ENCODE data around the gene PSMC3IP. TPM values are rescaled to one million over a fixed set of nuclear protein-coding genes. Genes with fewer than 3 reads are reported as not detected.

The PSMC3IP gene
- total RNA-seq, 4 donors from 2014 or later, result 4.0 to 6.8 (median 4.8) TPM

DNA sequence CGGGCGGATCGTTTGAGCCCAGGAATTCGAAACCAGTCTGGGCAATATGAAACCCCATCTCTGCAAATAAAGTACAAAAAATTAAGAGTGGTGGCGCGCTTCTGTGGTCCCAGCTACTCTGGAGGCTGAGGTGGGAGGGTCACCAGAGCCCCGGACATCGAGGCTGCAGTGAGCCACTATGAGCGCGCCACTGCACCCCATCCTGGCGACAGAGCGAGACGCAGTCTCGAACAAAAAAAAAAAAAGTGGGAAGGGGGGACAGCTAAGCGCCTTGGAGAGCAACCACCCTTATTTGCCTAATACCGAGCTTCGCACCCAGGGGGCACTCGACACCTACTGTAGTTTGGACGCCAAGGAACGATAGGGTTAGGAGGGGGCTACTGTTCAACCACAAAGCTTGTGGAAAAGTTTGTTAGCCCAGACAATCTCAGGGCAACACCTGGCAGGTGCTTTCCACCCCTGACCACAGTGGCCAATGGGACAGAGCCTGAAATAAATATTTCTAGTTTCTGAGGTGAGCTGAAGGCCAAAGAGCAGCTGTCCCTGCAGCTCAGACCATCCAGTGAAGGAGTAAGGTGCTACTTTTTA lies 847 bp upstream of the PSMC3IP start:
- Histone ChIP-seq H3K36me3 (peaks cover 0 to 61% of the 10 kb centered on the region in 2 donors), H3K9me3 (no peaks in the 10 kb centered on the region), H3K27ac (peak overlapping the region; percentile 68 to 90 (median 86)), H3K4me3 (peak overlapping the region; percentile 35 to 70), H3K4me1 (peaks cover 3 to 29% (median 10%) of the 10 kb centered on the region in 3 donors), H3K27me3 (no peaks in the 10 kb centered on the region)
- ATAC-seq, result peak; percentile 57
- WGBS, 2 donors (ENCODE audit: low coverage in 1 of 2), result 0% methylated on average over 5 to 9 of the region's 20 CpGs
- no peak for TF ChIP-seq EP300 (IDR thresholded peaks at IDR 0.05)
- no peak for TF ChIP-seq POLR2AphosphoS5 (IDR thresholded peaks at IDR 0.05)
- TF ChIP-seq, protein P1, sequence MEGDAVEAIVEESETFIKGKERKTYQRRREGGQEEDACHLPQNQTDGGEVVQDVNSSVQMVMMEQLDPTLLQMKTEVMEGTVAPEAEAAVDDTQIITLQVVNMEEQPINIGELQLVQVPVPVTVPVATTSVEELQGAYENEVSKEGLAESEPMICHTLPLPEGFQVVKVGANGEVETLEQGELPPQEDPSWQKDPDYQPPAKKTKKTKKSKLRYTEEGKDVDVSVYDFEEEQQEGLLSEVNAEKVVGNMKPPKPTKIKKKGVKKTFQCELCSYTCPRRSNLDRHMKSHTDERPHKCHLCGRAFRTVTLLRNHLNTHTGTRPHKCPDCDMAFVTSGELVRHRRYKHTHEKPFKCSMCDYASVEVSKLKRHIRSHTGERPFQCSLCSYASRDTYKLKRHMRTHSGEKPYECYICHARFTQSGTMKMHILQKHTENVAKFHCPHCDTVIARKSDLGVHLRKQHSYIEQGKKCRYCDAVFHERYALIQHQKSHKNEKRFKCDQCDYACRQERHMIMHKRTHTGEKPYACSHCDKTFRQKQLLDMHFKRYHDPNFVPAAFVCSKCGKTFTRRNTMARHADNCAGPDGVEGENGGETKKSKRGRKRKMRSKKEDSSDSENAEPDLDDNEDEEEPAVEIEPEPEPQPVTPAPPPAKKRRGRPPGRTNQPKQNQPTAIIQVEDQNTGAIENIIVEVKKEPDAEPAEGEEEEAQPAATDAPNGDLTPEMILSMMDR (IDR thresholded peaks at IDR 0.05), result peak; percentile 59 to 82 (median 73)
- no peak for TF ChIP-seq POLR2A (IDR thresholded peaks at IDR 0.05)

DNA sequence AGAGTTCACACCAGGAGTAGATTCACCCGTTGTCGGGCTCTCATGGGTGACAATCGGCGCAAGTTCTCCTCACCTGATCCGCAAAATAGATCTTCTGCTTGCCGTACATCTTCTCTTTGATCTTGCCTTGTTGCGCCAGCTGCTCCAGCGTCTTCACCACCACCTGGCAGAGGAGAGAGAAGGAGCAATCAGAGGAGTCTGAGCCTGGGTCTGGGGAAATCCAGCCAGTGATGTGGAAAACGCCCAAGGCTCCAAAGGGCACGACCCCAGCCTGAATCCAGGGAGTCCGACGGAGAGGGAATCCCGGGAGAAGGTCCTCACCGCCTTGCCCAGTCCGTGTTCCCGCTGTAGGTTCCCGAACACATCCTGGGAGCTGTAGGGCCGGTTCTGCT lies 393 bp downstream of the PSMC3IP start:
- no peak for ATAC-seq
- Histone ChIP-seq H3K4me1 (peaks cover 3 to 29% (median 10%) of the 10 kb centered on the region in 3 donors), H3K4me3 (peak overlapping the region; percentile 35 to 70), H3K27me3 (no peaks in the 10 kb centered on the region), H3K36me3 (peaks cover 0 to 61% of the 10 kb centered on the region in 2 donors), H3K27ac (peak overlapping the region in 3 of 4 donors; percentile 86 to 90 (median 87)), H3K9me3 (no peaks in the 10 kb centered on the region)
- TF ChIP-seq EP300 (IDR thresholded peaks at IDR 0.05) (no peak), POLR2A (IDR thresholded peaks at IDR 0.05) (no peak), POLR2AphosphoS5 (IDR thresholded peaks at IDR 0.05) (no peak)
- TF ChIP-seq, protein P1 (IDR thresholded peaks at IDR 0.05), result no peak
- WGBS, 2 donors (ENCODE audit: low coverage in 1 of 2), result 0% methylated on average over 6 of the region's 18 CpGs; no CpG with 5 or more reads in 1 of the 2 donors

DNA sequence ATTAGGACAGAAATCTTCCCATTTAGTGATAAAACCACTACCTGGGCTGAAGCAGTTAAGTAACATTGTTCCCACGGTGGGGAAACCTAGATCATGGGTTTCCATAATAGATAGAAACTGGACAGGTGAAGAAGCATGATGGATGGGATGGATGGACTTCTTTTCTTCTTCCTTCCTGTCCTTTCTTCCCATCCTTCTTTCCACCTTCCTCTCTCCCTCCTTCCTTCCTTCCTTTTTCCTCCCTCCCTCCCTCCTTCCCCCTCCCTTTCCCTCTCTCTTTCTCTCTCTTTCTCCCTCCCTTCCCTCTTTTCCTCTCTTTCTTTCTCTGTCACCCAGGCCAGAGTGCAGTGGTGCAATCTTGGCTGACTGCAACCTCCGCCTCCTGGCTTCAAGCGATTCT lies 3.1 kb downstream of the PSMC3IP start:
- peaks cover 0 to 61% of the 10 kb centered on the region in 2 donors for H3K36me3 ChIP-seq
- no peaks in the 10 kb centered on the region for H3K27me3 ChIP-seq
- no peak overlapping the region for H3K27ac ChIP-seq
- H3K9me3 ChIP-seq, result no peaks in the 10 kb centered on the region
- peaks cover 3 to 29% (median 10%) of the 10 kb centered on the region in 3 donors for H3K4me1 ChIP-seq
- TF ChIP-seq EP300 (IDR thresholded peaks at IDR 0.05) (no peak), POLR2AphosphoS5 (IDR thresholded peaks at IDR 0.05) (no peak), POLR2A (IDR thresholded peaks at IDR 0.05) (no peak)
- TF ChIP-seq, protein P1 (IDR thresholded peaks at IDR 0.05), result no peak
- 60 to 76% methylated on average over 1 to 3 of the region's 3 CpGs for WGBS, 2 donors (ENCODE audit: low coverage in 1 of 2)
- no peak for ATAC-seq
- no peak overlapping the region for H3K4me3 ChIP-seq

DNA sequence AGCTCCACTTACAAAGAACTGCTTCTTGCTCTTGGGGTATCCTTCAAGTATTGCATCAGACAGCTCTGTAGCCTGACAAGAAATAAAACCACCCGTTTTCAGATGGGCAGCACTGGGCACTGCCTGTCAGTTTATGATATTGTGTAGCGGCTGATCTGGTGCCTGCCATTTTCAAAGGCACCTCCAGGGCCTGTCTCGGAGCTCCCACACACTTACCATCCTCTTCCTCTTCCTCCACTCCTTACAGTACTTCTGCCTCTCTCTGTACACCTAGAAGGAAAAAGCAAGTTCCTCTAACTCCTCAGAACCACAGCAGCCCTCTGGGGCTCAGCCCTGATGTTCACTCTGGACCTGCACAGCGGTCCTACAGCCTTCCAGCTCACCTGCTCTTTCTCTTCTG lies 4.4 kb downstream of the PSMC3IP start:
- Histone ChIP-seq H3K36me3 (peaks cover 0 to 71% of the 10 kb centered on the region in 2 donors), H3K4me3 (no peak overlapping the region), H3K27me3 (no peaks in the 10 kb centered on the region), H3K9me3 (no peaks in the 10 kb centered on the region), H3K27ac (no peak overlapping the region), H3K4me1 (peaks cover 0 to 27% (median 10%) of the 10 kb centered on the region in 3 donors)
- WGBS, 2 donors (ENCODE audit: low coverage in 1 of 2), result 72 to 80% methylated on average over 1 to 4 of the region's 4 CpGs
- ATAC-seq, result no peak
- TF ChIP-seq, protein P1 (IDR thresholded peaks at IDR 0.05), result no peak
- no peak for TF ChIP-seq POLR2A (IDR thresholded peaks at IDR 0.05)
- no peak for TF ChIP-seq POLR2AphosphoS5 (IDR thresholded peaks at IDR 0.05)
- TF ChIP-seq EP300 (IDR thresholded peaks at IDR 0.05), result no peak

All from gastroesophageal sphincter (tissue), 4 donors.